H54 (cell line): Measurements from ENCODE around the gene CASQ2.

Experiments used
- DNase-seq: peaks from one replicate; pipeline ENCODE4 v3.0.0; 2011; ENCODE audit warnings: low spot score, mixed read lengths; ENCODE audit not compliant: insufficient read length
- FAIRE-seq: peaks from 3 replicates; lab custom pipeline; 2011; peaks lifted over from hg19 to GRCh38; lab: Jason Lieb, UNC
- POLR2A ChIP-seq: IDR thresholded peaks from 2 replicates; pipeline ENCODE4 v1.6.1; 2011; ENCODE audit warnings: low read depth, mild to moderate bottlenecking, low read length

Gene CASQ2

DNA sequence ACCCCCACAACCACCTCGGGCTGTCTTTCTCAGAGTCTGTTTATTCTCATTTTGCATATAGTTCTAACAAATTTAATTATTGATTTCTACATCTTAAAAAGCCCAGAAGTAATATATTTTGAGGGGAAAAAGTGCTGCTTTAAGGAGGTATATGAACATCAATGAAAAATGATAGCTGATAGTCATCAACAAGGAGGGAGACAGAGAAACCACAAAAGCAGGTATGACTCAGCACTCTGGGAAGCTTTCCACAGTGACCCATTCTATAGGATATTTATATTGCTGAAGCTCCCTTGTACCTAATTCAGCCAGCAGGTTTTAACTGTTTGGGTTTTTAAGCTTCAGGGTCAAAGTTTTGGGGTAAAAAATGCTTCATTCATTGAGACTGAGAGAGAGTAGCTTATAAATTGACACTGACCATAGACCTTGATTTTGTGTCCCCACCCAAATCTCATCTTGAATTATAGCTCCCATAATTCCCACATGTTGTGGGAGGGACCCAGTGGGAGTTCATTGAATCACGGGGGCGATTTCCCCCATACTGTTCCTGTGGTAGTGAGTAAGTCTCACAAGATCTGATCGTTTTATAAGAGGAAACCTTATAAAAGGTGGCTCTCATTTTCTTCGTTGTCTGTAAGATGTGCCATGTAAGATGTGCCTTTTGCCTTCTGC, 99.4 kb downstream of the CASQ2 start:
- no peak for TF ChIP-seq POLR2A
- FAIRE-seq (no peak), DNase-seq (no peak)

DNA sequence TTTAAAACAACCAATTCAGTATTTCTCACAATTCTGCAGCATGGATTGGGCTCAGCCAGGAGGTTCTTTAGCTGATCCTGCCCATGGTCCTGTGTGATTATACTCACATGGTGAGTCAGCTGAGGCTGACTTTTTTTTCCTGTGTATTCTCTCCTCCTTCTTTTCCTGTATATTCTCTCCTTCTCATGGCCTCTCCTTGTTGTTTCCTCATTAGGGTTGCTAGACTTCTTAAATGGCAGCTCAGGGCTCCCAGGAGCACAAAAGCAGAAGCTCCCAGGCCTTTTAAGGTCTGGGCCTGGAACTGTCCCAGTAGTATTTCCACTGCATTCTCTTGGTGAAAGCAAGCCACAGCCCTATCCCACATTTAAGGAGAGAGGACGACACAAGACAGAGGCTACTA, 99.9 kb downstream of the CASQ2 start:
- no peak for FAIRE-seq
- TF ChIP-seq POLR2A = no peak

GRCh38 chr1:115666702-115667101, 101.8 kb downstream of the CASQ2 start:
- DNase-seq (no peak), FAIRE-seq (no peak)
- TF ChIP-seq POLR2A = no peak

More for the DNA sequence above, 99.9 kb downstream of the CASQ2 start:
- DNase-seq = no peak

DNA sequence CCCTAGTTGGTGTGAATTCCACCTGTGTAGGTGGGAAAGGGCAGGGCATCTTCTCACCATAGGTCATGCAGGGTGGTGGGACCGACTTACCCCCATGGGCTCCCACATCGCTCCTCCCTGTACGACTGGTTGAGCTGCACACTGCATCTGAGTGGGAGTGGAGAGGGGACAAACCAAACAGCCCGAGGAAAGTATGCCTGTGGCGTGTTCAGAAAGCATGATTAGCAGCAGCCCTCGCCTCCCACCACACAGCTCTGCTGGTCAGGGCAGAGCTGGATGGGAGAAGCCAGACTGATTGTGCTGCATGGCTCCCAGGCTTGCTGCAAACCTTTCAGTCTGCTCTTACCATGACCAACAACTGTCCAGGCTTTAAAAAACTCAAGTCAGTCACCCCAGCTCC, 102.3 kb downstream of the CASQ2 start:
- no peak for DNase-seq
- no peak for FAIRE-seq
- TF ChIP-seq POLR2A = no peak

- no peak for TF ChIP-seq POLR2A
- DNase-seq (no peak), FAIRE-seq (no peak)
Measured at GRCh38 chr1:115665319-115666096, 103.0 kb downstream of the CASQ2 start.

GRCh38 chr1:115661157-115661556, 107.4 kb downstream of the CASQ2 start:
- no peak for DNase-seq
- FAIRE-seq = no peak
- TF ChIP-seq POLR2A = no peak

- FAIRE-seq (no peak), DNase-seq (no peak)
- TF ChIP-seq POLR2A = no peak
Measured at GRCh38 chr1:115660151-115660550, 108.4 kb downstream of the CASQ2 start.

DNA sequence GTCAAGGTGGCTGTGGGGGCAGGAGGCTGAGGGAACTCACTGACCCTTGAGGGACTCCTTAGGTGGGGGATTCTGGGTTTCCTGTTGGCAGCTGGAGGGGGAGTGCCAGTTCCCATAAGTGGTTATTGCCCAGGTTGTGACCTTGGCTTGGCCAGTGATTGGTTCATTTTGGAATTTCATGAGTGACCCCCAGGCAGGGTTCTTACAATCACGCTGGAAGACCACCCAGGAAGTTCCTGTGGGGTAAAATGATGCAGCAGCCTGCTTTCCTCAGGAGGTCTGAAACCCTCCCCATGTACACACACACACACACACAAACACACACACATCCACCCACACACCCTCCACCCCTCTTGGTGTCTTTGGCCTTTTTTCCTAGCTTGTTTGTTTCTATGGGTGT, 109.9 kb downstream of the CASQ2 start:
- FAIRE-seq (no peak), DNase-seq (no peak)
- no peak for TF ChIP-seq POLR2A

GRCh38 chr1:115656461-115657077, 111.9 kb downstream of the CASQ2 start:
- no peak for DNase-seq
- no peak for TF ChIP-seq POLR2A
- no peak for FAIRE-seq

- no peak for FAIRE-seq
- no peak for TF ChIP-seq POLR2A
- DNase-seq = no peak
Measured at GRCh38 chr1:115655916-115656315, 112.6 kb downstream of the CASQ2 start.

GRCh38 chr1:115655306-115655663, 113.2 kb downstream of the CASQ2 start:
- no peak for TF ChIP-seq POLR2A
- DNase-seq (no peak), FAIRE-seq (no peak)

DNA sequence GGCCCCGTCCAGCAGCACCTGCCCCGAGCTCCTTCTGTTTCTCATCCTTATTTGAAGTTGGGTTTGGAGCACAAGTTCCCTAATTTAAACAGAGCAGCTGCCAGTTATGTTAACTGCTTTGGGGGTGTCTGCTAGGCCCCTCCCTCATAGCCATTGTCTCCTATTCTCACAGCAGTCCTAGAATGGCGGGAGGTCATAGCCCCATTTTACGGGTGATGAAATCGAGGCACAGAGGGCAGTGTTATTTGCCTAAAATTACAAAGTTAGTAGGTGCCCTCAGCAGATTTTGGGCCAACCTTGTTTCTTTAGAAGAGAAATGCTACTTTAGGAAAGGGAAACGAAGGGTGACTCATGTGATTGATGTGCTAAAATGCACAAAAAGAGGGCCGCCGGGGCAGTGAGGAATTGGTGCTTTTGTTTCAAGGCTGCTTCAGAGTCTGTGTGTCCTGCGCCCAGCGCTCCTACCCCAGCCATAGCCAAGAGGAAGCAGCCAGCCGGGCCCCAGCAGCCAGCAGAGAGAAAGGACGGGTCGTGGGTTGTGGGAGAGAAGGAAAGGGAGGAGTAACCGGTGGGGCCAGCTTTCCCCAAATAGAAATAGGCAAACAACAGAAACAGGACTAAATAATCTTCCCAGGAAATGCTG, 113.7 kb downstream of the CASQ2 start:
- DNase-seq (no peak), FAIRE-seq (no peak)
- TF ChIP-seq POLR2A = no peak

DNA sequence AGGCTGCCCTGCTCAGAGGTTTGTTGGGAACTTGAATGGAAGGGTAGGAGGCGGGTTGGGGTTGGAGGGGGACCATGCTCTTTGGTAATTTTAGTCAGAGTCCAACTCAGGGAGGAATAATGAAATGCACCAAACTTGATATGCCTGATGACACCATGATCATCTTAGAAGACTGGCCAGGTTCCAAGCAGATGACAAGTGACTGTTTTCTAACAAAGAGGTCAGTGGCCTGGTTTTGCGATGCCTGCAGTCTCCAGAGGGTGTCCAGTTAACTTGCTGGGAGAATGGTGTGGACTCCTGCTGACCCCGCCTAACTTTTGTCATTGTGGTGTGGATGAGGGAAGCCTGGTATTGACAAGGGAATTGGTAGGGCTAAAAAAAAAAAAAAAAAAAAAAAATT, 114.4 kb downstream of the CASQ2 start:
- DNase-seq (no peak), FAIRE-seq (no peak)
- no peak for TF ChIP-seq POLR2A

DNA sequence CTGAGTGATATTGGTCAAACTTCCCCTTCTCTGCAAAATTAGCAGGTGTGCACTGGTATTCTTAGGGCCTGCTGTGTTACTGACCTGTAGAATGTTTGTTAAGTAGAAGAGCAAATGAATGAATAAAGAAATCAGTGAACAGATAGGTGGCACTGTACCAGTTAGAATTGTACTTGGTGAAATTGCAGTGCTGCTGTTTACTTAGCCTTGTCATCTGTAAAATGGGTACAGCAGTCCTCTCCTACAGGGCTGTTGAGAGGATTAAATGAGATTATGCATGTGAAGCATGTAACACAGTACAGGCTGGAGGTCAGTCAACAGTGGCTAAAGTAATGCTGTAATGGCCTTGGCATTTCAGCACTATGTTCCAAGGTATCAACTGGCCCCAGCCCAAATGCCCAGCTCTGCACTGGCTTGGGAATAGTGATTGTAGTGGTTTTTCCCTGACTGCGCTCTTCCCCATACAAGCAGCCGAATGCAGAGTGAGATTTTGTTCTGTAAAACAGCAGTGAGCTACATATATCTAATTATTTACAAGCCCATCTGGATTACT, 116.2 kb downstream of the CASQ2 start:
- no peak for DNase-seq
- no peak for FAIRE-seq
- TF ChIP-seq POLR2A = no peak
